Measurements from ENCODE around the gene NANOS2.
A peak's percentile ranks its signal among the peaks of the same experiment; 100 is the strongest.

NANOS2 gene

DNA sequence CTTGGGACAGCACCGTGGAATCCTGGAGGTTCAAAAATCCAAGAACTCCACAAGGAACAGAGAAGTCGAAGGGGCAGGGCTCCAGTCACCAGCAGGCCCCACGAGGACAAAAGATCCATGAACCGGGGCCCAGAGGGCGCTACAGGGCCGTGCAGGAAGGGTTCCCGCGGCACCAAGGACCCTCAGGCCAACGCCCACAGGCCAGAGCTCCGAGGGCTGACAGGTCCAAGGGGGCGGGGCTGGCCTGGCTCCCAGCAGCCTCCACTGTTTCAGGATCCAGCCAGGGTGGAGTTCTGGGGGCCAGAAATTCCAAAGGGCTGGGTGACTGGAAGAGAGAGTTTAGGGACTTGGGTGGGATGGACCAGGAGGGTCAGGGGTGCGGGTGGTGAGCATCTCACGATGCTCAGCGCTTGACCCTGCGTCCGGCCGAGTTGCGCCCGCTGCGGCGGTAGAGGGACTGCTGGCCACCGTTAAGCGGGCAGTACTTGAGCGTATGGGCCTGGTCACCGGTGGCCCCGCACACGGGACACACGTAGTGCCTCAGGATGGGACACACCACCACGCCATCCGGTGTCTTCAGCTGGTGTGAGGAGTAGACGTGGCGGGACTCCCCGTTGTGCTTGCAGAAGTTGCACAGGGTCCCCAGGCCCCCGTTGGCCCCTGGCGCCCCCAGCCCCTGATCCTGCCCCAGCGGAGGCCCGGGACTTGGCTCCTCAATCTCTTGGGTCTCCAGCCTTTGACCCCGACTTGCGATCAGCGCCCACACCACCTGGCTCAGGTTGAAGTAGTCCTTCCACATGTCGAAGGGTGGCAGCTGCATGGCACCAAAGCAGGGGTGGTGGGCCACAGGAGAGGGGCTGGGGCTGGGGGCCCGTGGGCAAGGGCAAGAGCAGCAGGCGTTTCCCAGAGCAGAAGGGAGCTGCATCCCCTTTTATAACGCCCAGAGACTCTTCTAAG, at the start of gene NANOS2:
NANOS2 (minus strand) TSS at position 905 of the 957 bp plus-strand sequence; CDS start at position 820, 85 bp downstream.
- DNase-seq: no peak

DNA sequence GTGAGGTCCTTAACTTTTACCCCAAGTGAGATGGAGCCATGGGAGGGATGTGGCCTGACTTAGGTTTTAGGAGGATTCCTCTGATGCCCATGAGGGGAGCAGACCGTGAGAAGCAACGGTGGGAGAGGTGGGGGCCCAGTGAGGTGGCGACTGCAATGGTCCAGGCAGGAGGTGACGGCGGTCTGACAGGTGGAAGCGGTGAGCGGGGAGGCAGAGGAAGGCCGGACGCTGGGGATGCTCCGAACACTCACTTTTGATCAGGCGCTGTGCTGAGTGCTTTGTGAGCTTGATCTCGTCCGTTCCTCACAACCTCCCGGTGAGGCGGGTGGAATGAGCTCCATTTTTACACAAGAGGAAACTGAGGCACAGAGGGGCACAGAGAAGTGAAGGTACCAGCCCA, 47.4 kb upstream of the NANOS2 start:
- DNase-seq: no peak

DNA sequence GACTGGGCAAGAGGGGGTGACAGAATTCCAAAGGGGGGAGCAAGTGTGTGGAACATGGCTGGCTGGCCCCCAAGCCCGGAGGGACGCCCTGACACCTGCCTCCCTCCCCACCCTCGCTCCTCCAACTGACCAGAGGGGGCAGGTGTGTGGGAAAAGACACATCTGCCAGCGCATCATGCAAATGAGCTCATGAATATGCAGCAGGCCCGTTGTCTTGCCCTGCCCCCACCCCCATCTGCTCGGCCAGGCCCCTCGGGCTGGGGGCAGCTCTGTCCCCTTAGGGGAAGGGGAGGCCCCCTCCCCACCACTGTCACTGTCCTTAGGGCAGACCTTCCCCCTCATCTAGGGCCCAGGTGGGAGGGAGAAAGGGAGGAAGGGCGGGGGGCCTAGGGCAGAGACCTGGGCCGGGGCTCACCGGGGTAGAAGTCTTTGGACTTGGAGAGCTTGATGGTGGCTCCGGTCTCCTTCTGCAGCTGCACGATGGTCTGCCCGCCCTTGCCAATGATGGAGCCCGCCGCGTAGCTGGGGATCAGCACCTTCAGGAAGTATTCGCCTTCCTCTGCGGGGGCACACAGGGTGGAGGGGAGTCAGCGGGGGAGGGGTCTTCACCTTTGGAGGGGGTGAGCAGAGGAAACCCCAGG, 46.1 kb upstream of the NANOS2 start:
- no peak for DNase-seq

DNA sequence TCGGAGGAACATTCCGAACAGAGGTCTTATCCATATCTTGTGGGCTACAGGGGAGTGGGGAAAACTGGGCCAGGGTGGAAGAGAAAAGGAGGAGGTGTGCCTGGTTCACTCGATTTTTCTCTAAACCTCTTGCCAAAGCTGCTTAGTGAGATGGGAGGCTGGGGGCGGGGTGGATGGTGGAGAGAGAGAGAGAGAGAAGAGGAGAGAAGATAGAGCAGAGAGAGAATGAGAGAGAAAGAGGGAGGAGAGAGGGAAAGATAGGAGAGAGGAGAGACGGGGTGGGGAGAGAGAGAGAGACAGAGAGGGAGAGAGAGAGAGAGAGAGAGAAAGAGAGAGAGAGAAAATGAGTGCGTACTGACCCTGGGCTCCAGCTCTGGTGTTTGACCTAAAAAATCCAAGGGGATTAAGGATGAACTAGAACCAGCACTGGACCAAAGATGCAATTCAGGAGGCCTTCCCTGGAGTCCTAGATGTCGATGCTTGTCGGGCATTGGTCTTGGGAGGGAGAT, 45.0 kb upstream of the NANOS2 start:
- DNase-seq: no peak

DNA sequence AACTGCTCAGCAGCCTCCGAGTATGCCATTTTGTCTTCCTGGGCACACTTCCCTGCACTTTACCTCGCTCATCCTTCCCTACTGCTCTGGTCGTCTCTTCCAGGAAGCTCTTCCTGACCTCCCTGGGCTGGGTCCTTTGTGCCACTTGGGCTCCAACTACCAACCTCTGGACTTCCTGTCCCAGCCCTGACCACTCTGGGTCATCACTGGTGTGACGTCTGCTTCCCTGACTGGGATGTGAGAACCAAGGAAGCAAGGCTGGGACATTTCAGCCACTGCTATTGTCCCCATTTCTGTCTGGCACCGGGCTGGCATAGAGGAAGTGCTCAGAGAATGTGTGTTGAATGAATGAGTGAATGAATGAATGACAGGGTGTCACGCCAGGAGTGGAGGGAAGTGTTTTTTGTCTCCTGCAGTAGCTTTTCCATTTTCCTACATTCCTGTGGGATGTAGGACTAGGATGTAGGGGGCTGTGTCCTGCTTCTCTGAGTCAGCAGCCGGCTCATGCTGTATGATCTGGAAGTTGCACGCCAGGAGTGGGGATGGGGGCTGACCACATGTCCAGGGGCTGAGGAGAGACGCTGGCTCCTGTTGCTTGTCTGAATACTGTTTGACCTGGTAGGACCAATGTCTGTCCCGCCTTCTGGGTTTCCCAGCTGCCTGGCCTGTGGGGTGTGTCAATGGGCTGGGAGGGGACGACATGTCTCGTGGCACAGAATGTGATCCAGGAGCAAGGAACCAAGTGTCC, 44.4 kb upstream of the NANOS2 start:
- no peak for DNase-seq

DNA sequence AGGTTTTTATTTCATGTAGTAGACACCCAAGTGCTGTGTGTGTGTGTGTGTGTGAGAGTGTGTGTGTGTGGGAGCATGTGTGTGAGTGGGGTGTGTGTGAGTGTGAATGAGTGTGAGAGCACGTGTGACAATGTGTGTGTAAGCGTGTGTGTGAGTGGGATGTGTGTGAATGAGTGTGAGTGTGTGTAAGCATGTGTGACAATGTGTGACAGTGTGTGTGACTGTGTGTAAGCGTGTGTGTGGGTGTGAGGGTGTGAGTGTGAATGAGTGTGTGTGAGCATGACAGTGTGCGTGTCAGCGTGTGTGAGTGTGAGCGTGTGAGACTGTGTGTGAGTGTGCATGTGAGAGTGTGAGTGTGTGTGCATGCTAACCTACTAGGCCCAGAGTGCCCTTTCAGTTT, 43.7 kb upstream of the NANOS2 start:
- no peak for DNase-seq

DNA sequence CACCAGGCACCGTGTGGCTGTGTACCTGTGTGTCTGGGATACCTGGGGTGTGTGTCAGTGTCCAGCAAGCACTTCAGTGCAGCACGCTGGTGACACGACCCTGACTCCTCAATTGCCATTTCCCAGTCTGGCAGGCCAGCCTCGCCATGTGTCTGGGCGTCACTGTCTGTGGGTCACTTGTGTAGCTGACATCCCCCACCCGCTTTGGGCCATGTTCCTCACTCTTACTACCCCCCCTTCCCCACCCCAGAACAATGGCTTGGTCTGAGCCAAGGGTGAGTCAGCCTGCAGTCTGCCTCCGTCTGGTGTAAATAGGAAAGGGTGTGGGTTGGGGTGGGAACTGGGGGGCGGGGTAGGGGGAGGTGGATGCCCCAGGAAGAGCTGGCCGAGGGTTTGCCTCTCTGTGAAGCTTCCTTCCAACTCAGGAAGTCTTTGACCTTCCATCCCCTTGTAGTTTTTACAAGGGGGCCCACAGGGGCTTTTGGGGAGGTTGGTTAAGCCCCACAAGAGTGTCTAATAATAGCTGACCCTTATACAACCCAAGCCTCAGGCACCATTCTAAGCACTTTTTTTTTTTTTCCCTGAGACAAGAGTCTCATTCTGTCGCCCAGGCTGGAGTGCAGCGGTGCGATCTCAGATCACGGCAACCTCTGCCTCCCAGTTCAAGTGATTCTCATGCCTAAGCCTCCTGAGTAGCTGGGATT, 41.5 kb upstream of the NANOS2 start:
- no peak for DNase-seq

DNA sequence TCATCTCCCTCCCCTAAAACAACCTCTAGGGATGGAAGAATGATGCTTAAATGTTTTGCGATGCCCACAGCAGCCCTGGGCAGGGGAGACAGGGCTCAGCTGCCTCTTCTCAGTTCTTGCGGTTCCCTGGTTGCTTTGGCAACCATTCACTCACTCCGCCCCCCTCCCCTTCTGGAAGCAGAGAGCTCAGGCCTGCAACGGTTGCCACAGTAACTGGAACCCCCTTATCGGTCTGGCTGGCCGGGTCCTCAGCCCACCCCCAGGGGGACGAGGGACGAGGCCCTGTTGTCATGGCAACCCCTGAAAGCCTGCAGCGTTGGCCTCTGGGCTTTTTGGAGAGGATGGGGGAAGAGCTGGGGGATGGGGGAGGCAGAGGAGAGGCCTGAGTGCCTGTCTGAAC, 39.6 kb upstream of the NANOS2 start:
- DNase-seq: no peak

DNA sequence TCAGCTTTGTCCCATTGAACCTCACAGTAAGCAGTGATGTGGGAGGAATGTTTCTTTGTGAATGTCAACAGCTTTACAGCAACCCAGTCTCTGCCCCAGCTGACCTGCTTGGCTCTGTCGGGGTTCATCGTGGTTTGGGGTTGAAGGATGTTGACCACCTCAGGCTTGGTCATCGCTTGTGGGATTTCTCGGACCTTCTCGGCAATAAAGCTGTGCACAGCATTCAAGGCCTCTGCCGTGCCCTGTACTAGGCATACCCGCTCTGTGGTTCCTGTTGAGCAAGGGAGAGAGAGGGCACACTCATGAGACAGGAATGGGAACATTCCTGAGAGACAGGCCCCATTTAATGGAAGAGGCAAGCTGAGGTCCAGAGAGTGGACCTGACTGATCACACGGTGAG, 39.1 kb upstream of the NANOS2 start:
- no peak for DNase-seq

DNA sequence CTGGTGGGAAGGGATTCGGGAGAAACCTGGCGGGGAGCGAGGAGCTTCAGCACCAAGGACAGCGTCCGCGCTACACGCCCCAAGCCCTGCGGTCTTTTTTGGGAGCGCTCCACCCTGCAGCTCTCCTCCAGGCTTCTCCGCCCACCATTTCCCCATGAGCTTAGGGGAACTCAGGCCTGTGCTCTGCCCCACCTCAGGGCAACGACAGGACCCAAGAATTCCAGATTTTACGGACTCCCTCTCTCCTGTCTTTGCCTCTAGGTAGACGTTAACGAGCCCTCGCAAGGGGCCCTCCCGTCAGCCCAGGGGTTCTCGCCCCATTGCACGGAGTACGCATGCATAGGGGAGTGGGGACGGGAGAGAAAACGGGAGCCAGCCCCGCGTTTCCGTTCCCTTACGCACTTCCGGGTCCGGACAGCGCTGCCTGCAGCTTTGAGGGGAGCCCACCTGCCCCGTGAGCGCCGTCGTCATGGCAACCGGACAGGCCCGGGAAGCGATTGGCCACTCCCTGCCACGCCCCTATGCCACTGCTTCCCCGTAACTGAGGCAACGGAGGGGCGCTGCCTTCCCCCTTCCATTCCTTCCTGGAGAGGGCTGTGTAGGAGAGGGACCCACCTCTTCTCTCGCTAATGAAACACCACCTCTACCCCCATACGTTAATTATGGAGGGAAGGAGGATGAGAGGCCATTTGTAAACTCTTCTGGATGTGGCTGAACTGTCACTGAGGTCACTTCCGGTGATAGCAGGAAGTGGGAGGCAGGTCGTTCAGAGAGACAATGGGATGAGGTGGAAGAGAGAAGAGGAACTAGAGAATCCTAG, 38.3 kb upstream of the NANOS2 start:
- DNase-seq: peak; percentile 87

DNA sequence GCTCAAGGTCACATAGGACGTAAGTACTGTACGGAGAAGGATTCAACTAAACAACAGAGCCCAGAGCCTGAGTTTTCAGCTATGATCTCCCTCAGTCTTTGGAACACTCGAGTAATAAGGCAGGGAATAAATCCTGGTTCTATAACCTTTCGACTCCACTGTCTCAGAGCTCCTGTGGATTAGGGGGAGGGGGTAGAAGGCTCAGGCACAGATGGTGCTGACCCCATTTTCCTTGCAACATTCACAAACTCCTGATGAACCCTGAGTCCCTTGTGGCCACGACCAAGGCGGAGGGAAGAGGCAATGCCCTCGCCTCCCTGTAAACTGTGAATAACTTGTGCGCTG, 37.7 kb upstream of the NANOS2 start:
- DNase-seq: no peak

DNA sequence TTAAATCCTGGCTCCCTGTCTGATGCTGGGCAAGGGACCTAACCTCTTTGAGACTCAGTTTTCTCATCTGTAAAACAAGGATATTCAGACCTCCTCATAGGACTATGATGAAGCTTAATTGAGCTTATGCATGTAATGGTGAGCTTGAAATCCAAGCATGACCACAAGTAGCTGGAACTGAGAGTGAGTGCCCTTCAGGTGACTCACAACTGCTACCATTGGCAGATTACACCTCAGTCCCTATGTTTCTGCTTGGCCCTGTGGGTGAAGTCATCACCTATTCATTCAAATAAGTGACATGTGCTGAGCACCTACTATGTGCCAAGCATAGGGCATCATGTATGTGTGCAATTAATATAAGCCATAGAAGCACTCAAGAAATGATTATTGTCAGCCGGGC, 33.3 kb upstream of the NANOS2 start:
- DNase-seq: no peak

DNA sequence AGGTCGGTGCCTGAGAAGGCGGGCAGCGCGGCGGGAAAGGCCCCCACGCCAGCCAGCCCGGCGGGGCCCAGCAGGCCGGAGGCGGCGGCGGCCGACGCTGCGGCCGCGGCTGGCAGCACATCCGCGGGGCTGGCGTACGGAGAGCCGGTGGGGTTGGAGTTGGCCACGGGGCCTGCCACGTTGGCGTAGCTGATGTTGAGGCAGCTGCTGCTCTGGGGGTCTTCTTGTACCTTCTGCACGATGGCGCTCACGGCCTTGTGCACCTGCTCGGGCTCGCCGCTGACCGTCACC, 25.9 kb upstream of the NANOS2 start:
- DNase-seq: no peak

DNA sequence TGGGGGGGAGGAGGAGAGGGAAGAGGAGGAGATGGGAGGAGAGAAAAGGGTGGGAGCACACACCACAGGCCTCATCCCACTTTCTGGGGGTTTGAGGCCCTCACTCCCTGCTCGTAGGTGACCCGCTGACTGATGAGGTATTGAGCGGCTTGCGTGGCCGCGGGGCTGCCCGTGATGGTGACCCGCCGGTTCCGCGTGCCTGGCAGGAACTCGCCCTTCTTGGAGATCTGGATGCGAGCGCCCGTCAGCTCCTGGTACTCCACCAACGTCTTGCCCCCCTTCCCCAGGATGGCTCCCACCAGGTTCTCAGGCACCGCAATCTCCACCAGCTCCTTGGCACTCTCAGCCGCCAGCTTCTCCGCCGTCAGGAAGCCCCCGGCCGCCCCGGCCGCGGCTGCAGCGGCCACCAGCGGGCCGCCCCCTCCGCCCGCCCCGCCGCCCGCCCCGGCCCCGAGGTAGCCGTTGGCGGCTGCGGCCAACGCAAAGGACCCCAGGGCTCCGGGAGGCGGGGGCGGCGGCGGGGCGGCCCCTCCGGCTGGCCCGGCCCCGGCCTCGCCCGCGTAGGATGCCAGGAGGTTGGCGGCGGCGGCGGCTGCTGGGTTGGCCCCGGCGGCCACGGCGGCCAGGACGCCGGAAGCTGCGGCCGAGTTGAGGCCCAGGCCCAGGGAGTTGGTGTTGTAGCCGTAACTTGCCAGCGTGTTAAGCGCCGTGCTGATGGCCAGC, 25.4 kb upstream of the NANOS2 start:
- no peak for DNase-seq

DNA sequence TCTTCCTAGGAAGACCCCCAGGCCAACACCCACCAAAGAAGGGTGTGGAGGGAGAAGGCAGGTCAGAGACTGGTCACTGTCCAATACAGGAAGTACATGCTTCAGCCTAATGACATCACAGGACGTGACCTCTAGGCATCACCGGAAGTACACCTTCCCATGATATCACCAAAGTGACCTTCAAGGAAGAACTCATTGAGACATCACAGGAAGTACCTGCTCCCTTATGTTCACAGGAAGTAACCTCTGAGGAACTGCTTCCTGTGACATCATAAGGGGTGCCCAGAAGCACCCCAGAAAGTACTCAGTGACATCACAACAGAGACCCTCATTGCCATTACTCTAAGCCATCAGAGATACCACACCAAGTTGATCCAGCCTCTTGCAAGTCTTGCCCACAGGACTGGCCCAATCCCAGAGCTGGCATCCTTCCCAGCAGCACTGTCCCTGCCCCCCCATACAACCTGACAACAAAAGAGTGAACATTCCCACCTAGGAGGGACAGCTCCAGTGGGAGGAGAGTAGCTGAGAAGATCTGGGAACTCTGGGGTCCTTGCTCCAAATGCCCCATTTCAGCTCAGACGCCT, 24.2 kb upstream of the NANOS2 start:
- DNase-seq: no peak

DNA sequence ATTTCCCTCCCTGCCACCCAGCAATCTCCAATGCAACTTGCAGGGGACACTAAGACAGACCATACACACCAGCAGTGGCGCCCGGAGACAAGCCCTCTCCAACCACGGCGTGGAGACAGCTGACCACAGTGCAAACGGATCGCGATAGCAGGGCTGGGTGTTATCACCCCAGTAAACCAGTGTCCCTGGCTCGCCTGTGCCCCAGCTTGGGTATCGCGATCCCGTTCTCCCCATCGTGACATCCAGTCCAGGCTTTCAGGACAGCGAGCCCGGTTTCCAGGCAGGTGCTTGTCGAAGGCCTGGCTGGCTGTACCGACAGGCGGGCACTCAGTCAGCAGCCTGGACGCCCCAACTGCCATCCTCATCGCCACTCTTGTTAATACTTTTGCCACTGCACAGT, 20.7 kb upstream of the NANOS2 start:
- DNase-seq: no peak

DNA sequence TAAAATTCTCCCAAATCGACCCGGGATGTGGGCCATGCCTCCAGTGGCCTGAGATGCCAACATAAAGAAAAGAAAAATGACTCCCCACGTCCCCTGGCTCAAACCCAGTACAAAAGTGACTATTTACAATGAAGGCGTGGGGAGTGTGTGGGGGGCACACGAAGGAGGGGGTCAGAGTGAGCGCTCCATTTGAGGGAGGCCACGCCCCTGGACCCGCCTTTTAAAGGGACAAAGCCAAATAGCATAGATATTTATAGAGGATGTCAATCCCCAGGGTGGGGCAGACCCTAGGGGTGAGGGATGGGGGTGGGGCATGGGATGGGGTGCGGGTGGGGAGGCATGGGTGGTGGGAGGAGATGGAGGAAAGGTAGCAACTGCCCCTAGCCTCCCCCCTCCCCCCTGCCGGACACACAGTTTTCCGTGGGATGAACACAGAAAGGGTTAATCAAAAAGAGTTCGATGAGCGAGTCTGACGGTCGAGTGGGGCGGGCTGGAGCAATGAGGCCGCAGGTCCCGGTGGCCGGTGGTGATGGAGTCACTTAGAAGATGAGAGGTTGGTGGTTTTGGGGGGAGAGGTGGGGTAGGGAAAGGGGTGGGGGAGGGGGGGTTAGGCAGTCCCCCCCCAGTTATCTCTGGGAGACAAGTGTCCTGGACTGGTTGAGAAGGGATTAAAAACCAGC, 20.1 kb upstream of the NANOS2 start:
- no peak for DNase-seq

DNA sequence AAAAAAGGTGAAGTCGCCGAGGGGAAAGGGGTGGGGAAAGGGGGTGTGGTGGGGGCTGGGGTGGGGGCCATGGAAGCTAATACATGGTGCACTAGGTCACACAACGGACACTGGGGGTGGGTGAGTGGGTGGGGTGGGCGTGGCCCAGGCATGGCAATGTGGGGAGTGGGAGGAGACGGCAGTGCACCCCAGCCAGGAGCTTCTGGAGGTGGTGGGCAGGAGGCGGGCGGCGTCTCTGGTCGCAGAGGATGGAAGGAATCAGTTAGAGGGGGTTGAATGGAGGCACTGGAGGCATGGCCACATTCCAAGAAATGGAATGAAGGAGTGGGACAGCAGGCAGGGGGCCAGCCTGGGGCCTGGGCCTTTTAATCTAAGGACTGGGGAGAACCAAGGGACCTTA, 19.2 kb upstream of the NANOS2 start:
- DNase-seq: no peak

DNA sequence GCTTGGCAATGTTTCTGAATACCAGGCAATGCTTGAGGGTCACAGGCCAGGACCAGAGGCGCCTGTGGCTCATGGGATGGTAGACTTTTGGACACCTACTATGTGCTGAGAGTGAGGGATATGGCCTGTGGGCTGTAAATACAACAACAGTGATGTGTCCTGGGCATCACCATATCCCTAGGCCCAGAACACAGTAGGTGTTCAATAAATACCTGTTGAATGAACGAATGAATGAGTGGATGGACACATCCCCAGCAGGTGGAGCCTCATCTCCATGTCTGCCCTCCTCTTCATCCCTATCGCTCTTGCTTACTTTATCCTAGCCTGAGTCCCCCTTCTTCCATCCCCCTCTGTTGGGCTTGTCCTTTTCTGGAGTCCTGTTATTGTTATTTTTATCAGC, 16.5 kb upstream of the NANOS2 start:
- no peak for DNase-seq

DNA sequence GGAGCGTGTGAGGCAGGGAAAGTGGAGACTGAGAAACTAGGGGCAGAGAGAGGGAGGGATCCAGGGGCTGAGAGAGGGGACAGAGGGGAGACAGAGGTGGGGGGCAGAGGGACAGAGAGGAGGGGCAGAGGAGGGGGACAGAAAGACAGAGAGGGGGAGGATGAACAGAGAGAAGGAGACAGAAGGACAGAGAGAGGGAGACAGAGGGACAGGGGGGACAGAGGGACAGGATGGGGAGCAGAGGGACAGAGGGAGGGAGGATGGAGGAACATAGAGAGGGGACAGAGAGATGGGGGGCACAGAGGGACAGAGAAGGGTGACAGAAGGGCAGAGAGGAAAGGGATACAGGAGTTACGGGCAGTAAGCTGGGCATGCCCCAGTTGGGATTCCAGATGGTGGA, 14.7 kb upstream of the NANOS2 start:
- no peak for DNase-seq

Data from NCI-H2029 treated with DMSO at 0.1 percent for 48 hours (cell line).